Measurements from ENCODE around the gene FMN2.

Gene FMN2

GRCh38 chr1:240219104-240219503 is 127.4 kb downstream of the FMN2 start:
- no peaks in the 10 kb centered on the region for H3K27me3 ChIP-seq (ENCODE audit: low read length)
- H3K9me3 ChIP-seq (ENCODE audit: insufficient read depth, low read length): no peaks in the 10 kb centered on the region
- H3F3A ChIP-seq (ENCODE audit: insufficient read depth): no peaks in the 10 kb centered on the region
- no peak overlapping the region for H3K4me2 ChIP-seq (ENCODE audit: low read depth, low read length, poor library complexity, severe bottlenecking)
- no peaks in the 10 kb centered on the region for H4K20me1 ChIP-seq (ENCODE audit: low read depth, low read length)
- TF ChIP-seq CTCF (IDR thresholded peaks at IDR 0.05; ENCODE audit: insufficient read depth, low read length, poor library complexity, severe bottlenecking) (no peak), EZH2phosphoT487 (conservative IDR thresholded peaks at IDR 0.05; ENCODE audit: low read length) (no peak)
- no peaks in the 10 kb centered on the region for H3K79me2 ChIP-seq (ENCODE audit: insufficient read depth, low read length)
- no peak overlapping the region for H3K4me3 ChIP-seq (ENCODE audit: insufficient read depth, low read length, poor library complexity, severe bottlenecking)
- H2AFZ ChIP-seq (ENCODE audit: low read depth, low read length, severe bottlenecking): no peak overlapping the region
- no peaks in the 10 kb centered on the region for H3K36me3 ChIP-seq (ENCODE audit: low read length)
- no peak overlapping the region for H3K9ac ChIP-seq (ENCODE audit: low read length)
- no peaks in the 10 kb centered on the region for H3K9me2 ChIP-seq (replicated peaks; ENCODE audit: insufficient read depth, low read length)
- no peak overlapping the region for H3K27ac ChIP-seq (ENCODE audit: low read depth, low read length)

GRCh38 chr1:240226102-240226501 is 134.4 kb downstream of the FMN2 start:
- Histone ChIP-seq H4K20me1 (ENCODE audit: low read depth, low read length) (no peaks in the 10 kb centered on the region), H3K9me2 (replicated peaks; ENCODE audit: insufficient read depth, low read length) (no peaks in the 10 kb centered on the region), H3K9ac (ENCODE audit: low read length) (no peak overlapping the region), H3F3A (ENCODE audit: insufficient read depth) (no peaks in the 10 kb centered on the region), H3K9me3 (ENCODE audit: insufficient read depth, low read length) (no peaks in the 10 kb centered on the region), H3K4me3 (ENCODE audit: insufficient read depth, low read length, poor library complexity, severe bottlenecking) (no peak overlapping the region), H3K27me3 (ENCODE audit: low read length) (no peaks in the 10 kb centered on the region), H3K36me3 (ENCODE audit: low read length) (no peaks in the 10 kb centered on the region), H3K79me2 (ENCODE audit: insufficient read depth, low read length) (no peaks in the 10 kb centered on the region), H2AFZ (ENCODE audit: low read depth, low read length, severe bottlenecking) (no peak overlapping the region), H3K27ac (ENCODE audit: low read depth, low read length) (no peak overlapping the region), H3K4me2 (ENCODE audit: low read depth, low read length, poor library complexity, severe bottlenecking) (no peak overlapping the region)
- TF ChIP-seq CTCF (IDR thresholded peaks at IDR 0.05; ENCODE audit: insufficient read depth, low read length, poor library complexity, severe bottlenecking): no peak
- no peak for TF ChIP-seq EZH2phosphoT487 (conservative IDR thresholded peaks at IDR 0.05; ENCODE audit: low read length)

DNA sequence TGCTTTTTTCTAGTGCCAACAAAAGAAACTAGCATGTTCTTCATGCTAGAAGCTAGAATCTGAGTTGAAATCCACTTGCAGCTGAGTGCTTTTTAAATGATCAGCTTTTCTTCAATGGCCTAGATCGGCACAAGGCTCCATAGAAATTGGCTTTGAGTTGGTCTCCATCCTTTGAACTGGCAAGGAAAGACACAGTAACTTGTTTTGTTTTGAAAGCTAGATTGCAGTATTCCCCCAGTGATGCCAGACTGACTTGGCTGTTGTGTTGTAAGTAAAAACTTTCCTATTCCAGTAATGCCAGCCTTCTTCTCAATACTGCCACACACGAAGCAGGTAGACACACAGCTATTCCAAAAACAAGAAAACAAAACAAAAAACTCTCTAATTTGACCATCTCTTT is 139.1 kb downstream of the FMN2 start:
- H3K9ac ChIP-seq (ENCODE audit: low read length): no peak overlapping the region
- H3K36me3 ChIP-seq (ENCODE audit: low read length): no peaks in the 10 kb centered on the region
- TF ChIP-seq CTCF (IDR thresholded peaks at IDR 0.05; ENCODE audit: insufficient read depth, low read length, poor library complexity, severe bottlenecking): no peak
- no peak for TF ChIP-seq EZH2phosphoT487 (conservative IDR thresholded peaks at IDR 0.05; ENCODE audit: low read length)
- H2AFZ ChIP-seq (ENCODE audit: low read depth, low read length, severe bottlenecking): no peak overlapping the region
- no peak overlapping the region for H3K27ac ChIP-seq (ENCODE audit: low read depth, low read length)
- H3K4me2 ChIP-seq (ENCODE audit: low read depth, low read length, poor library complexity, severe bottlenecking): no peak overlapping the region
- no peaks in the 10 kb centered on the region for H3K9me2 ChIP-seq (replicated peaks; ENCODE audit: insufficient read depth, low read length)
- no peaks in the 10 kb centered on the region for H3K27me3 ChIP-seq (ENCODE audit: low read length)
- H3F3A ChIP-seq (ENCODE audit: insufficient read depth): no peaks in the 10 kb centered on the region
- H3K79me2 ChIP-seq (ENCODE audit: insufficient read depth, low read length): no peaks in the 10 kb centered on the region
- no peak overlapping the region for H3K4me3 ChIP-seq (ENCODE audit: insufficient read depth, low read length, poor library complexity, severe bottlenecking)
- H3K9me3 ChIP-seq (ENCODE audit: insufficient read depth, low read length): no peaks in the 10 kb centered on the region
- H4K20me1 ChIP-seq (ENCODE audit: low read depth, low read length): no peaks in the 10 kb centered on the region

GRCh38 chr1:240232530-240232929 is 140.8 kb downstream of the FMN2 start:
- no peak for TF ChIP-seq CTCF (IDR thresholded peaks at IDR 0.05; ENCODE audit: insufficient read depth, low read length, poor library complexity, severe bottlenecking)
- no peak for TF ChIP-seq EZH2phosphoT487 (conservative IDR thresholded peaks at IDR 0.05; ENCODE audit: low read length)
- H3K79me2 ChIP-seq (ENCODE audit: insufficient read depth, low read length): no peaks in the 10 kb centered on the region
- no peaks in the 10 kb centered on the region for H3F3A ChIP-seq (ENCODE audit: insufficient read depth)
- H4K20me1 ChIP-seq (ENCODE audit: low read depth, low read length): no peaks in the 10 kb centered on the region
- H3K27me3 ChIP-seq (ENCODE audit: low read length): no peaks in the 10 kb centered on the region
- H3K4me2 ChIP-seq (ENCODE audit: low read depth, low read length, poor library complexity, severe bottlenecking): no peak overlapping the region
- no peak overlapping the region for H3K9ac ChIP-seq (ENCODE audit: low read length)
- no peaks in the 10 kb centered on the region for H3K9me3 ChIP-seq (ENCODE audit: insufficient read depth, low read length)
- no peaks in the 10 kb centered on the region for H3K36me3 ChIP-seq (ENCODE audit: low read length)
- H3K4me3 ChIP-seq (ENCODE audit: insufficient read depth, low read length, poor library complexity, severe bottlenecking): no peak overlapping the region
- H2AFZ ChIP-seq (ENCODE audit: low read depth, low read length, severe bottlenecking): no peak overlapping the region
- H3K27ac ChIP-seq (ENCODE audit: low read depth, low read length): no peak overlapping the region
- H3K9me2 ChIP-seq (replicated peaks; ENCODE audit: insufficient read depth, low read length): no peaks in the 10 kb centered on the region

All from SU-DHL-6 (cell line).